HL-60 (cell line): ENCODE data around the gene TSPAN18.

Experiments used
- CTCF ChIP-seq: IDR thresholded peaks from one replicate; pipeline ENCODE4 v1.5.1; 2011; ENCODE audit warnings: low read length, control low read depth, inconsistent platforms; ENCODE audit not compliant: insufficient read depth
- POLR2AphosphoS5 ChIP-seq: IDR thresholded peaks from 2 replicates; pipeline ENCODE4 v1.6.1; 2012; ENCODE audit warnings: low read depth

GRCh38 chr11:44849424-44849823, 122.7 kb downstream of the TSPAN18 start:
- TF ChIP-seq POLR2AphosphoS5 (no peak), CTCF (no peak)
